ENCODE measurements around the gene ATP1B3. TPM values are rescaled to one million over a fixed set of nuclear protein-coding genes. Genes with fewer than 3 reads are reported as not detected.

The ATP1B3 gene
- polyA plus RNA-seq, 1 donor (not counting 4 experiments of a cell fraction or from before 2014, with no cell fraction given) = 345 TPM

DNA sequence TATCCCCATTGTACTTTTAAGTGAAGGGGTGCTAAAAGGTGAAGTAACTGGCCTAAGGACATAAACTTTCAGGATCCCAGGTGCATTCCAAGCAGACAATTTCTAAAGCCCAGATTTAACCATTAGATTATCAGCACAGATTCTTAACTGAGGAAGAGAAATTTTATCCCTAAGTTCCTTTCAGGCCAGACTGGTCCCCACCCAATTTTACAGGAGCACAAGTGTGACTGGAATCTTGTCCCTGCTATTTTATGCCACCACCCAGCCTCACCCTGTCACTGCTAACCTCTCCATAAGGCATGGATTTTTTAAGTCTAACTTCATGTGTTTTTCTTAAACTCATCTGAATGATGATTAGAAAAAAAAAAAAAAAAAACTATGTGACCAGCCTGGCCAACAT lies 37.1 kb upstream of the ATP1B3 start:
- Histone ChIP-seq H3K79me2 (ENCODE audit: control insufficient read depth, insufficient read depth, low read length) (no peaks in the 10 kb centered on the region), H3K27me3 (ENCODE audit: control insufficient read depth, extremely low read depth, insufficient read depth, low read length) (no peaks in the 10 kb centered on the region), H3K4me1 (ENCODE audit: control insufficient read depth, extremely low read depth, insufficient read depth, low read length) (peaks cover 12% of the 10 kb centered on the region), H3K4me2 (ENCODE audit: control insufficient read depth, extremely low read depth, insufficient read depth, low read depth, low read length) (no peak overlapping the region), H3K9ac (ENCODE audit: control insufficient read depth, extremely low read depth, insufficient read depth, low read length) (no peak overlapping the region), H4K20me1 (ENCODE audit: control insufficient read depth, extremely low read depth, insufficient read depth, low read length) (no peaks in the 10 kb centered on the region), H3K9me3 (ENCODE audit: control insufficient read depth, low read depth, low read length) (no peaks in the 10 kb centered on the region), H3K27ac (ENCODE audit: control insufficient read depth, insufficient read depth, low read length) (no peak overlapping the region), H2AFZ (ENCODE audit: control insufficient read depth, low read length) (no peak overlapping the region), H3K9me1 (ENCODE audit: control insufficient read depth, extremely low read depth, insufficient read depth, low read length) (no peaks in the 10 kb centered on the region), H3K4me3 (ENCODE audit: control insufficient read depth in 2 of 3, extremely low read depth in 1 of 3, insufficient read depth in 2 of 3, low read depth in 1 of 3, low read length in 3 of 3) (no peak overlapping the region), H3K36me3 (ENCODE audit: control insufficient read depth in 2 of 2, extremely low read depth in 1 of 2, insufficient read depth in 2 of 2, low read length in 2 of 2) (no peaks in the 10 kb centered on the region)
- dilution Hi-C loops (cut with MboI; ENCODE audit: extremely low pct_ligation_motif_present, low sequenced_read_pairs) = no loop called here
- TF ChIP-seq, protein P1, sequence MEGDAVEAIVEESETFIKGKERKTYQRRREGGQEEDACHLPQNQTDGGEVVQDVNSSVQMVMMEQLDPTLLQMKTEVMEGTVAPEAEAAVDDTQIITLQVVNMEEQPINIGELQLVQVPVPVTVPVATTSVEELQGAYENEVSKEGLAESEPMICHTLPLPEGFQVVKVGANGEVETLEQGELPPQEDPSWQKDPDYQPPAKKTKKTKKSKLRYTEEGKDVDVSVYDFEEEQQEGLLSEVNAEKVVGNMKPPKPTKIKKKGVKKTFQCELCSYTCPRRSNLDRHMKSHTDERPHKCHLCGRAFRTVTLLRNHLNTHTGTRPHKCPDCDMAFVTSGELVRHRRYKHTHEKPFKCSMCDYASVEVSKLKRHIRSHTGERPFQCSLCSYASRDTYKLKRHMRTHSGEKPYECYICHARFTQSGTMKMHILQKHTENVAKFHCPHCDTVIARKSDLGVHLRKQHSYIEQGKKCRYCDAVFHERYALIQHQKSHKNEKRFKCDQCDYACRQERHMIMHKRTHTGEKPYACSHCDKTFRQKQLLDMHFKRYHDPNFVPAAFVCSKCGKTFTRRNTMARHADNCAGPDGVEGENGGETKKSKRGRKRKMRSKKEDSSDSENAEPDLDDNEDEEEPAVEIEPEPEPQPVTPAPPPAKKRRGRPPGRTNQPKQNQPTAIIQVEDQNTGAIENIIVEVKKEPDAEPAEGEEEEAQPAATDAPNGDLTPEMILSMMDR (optimal IDR thresholded peaks at IDR 0.05 in 1 of 3, IDR thresholded peaks at IDR 0.05 in 1 of 3, conservative IDR thresholded peaks at IDR 0.05 in 1 of 3; ENCODE audit: extremely low read depth in 1 of 3, insufficient read depth in 2 of 3, low read length in 3 of 3) = no peak
- no peak for TF ChIP-seq EZH2 (IDR thresholded peaks at IDR 0.05; ENCODE audit: low read length)
- FAIRE-seq = no peak
- DNase-seq (ENCODE audit: low read depth, low spot score) = no peak

DNA sequence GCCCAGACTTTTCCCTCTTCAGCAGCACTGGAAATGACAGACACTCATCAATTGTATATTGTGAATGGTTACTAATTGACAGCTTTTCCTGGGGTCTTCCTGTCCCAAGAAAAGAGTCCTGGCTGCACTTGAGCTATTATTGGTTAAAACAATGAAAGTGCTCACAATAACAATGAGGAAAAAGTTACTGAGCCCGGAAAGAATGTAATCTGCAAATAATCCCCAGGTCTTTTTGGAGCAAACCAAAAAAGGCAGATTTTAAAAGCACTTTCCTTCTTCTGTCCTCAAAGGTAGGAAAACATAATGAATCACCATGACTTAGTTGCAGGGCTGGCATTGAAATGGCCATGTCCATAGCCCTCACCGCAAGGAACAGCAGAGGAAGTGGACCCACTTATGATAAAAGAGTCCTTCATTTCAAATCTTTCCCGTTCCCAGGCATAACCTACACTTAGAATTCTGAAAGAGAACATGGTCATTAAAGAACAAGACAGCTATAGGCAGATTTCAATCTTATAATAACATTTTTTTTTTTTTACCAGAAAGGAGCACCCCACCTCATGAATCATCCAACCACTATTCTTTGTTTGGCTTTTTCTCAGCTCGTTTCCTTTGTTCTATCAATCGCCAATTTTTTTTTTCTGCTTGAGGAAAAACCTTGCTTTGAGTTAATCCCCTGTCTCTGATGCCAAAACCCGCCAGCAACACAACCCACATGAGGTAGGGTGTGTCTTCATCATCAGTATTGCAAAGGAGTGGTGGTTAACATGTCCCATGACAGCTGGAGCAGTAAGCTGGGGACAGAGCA lies 35.5 kb upstream of the ATP1B3 start:
- H3K27me3 ChIP-seq (ENCODE audit: control insufficient read depth, extremely low read depth, insufficient read depth, low read length) = no peaks in the 10 kb centered on the region
- H3K9me1 ChIP-seq (ENCODE audit: control insufficient read depth, extremely low read depth, insufficient read depth, low read length) = no peaks in the 10 kb centered on the region
- dilution Hi-C loops (cut with MboI; ENCODE audit: extremely low pct_ligation_motif_present, low sequenced_read_pairs) = no loop called here
- peak overlapping the region in 2 of 3 experiments; percentile 5 to 43 for H3K4me3 ChIP-seq (ENCODE audit: control insufficient read depth in 2 of 3, extremely low read depth in 1 of 3, insufficient read depth in 2 of 3, low read depth in 1 of 3, low read length in 3 of 3)
- peak overlapping the region; percentile 64 for H3K4me2 ChIP-seq (ENCODE audit: control insufficient read depth, extremely low read depth, insufficient read depth, low read depth, low read length)
- DNase-seq (ENCODE audit: low read depth, low spot score) (no peak), FAIRE-seq (peak; percentile 83)
- H3K79me2 ChIP-seq (ENCODE audit: control insufficient read depth, insufficient read depth, low read length) = no peaks in the 10 kb centered on the region
- no peak overlapping the region for H3K9ac ChIP-seq (ENCODE audit: control insufficient read depth, extremely low read depth, insufficient read depth, low read length)
- H3K36me3 ChIP-seq (ENCODE audit: control insufficient read depth in 2 of 2, extremely low read depth in 1 of 2, insufficient read depth in 2 of 2, low read length in 2 of 2) = no peaks in the 10 kb centered on the region
- H4K20me1 ChIP-seq (ENCODE audit: control insufficient read depth, extremely low read depth, insufficient read depth, low read length) = no peaks in the 10 kb centered on the region
- H2AFZ ChIP-seq (ENCODE audit: control insufficient read depth, low read length) = peak overlapping the region; percentile 15
- TF ChIP-seq EZH2 (IDR thresholded peaks at IDR 0.05; ENCODE audit: low read length) = no peak
- TF ChIP-seq, protein P1 (optimal IDR thresholded peaks at IDR 0.05 in 1 of 3, IDR thresholded peaks at IDR 0.05 in 1 of 3, conservative IDR thresholded peaks at IDR 0.05 in 1 of 3; ENCODE audit: extremely low read depth in 1 of 3, insufficient read depth in 2 of 3, low read length in 3 of 3) = no peak
- peak overlapping the region; percentile 43 for H3K27ac ChIP-seq (ENCODE audit: control insufficient read depth, insufficient read depth, low read length)
- no peaks in the 10 kb centered on the region for H3K9me3 ChIP-seq (ENCODE audit: control insufficient read depth, low read depth, low read length)
- H3K4me1 ChIP-seq (ENCODE audit: control insufficient read depth, extremely low read depth, insufficient read depth, low read length) = peaks cover 12% of the 10 kb centered on the region

Data from keratinocyte (primary cell).